Hypothalamus (tissue), 51 donors: ENCODE data around the gene SEPTIN8.
"Not testable (repeated sequence)": the region's sequence is repeated elsewhere in the genome, so short reads cannot be mapped to it uniquely, and the experiment has no call there.

Experiments
- DNase-seq, 51 donors: peaks; one replicate each; lab custom pipeline; 2025; lab: John Stamatoyannopoulos, UW

SEPTIN8 gene

GRCh38 chr5:132812781-132813598 lies 36.0 kb upstream of the SEPTIN8 start, which contains the start of gene SOWAHA:
Gene SOWAHA (plus strand): TSS chr5:132813302. CDS start chr5:132813622, 320 bp downstream.
- DNase-seq: peak in 30 of 51 donors; percentile 20 to 86 (median 48)

DNA sequence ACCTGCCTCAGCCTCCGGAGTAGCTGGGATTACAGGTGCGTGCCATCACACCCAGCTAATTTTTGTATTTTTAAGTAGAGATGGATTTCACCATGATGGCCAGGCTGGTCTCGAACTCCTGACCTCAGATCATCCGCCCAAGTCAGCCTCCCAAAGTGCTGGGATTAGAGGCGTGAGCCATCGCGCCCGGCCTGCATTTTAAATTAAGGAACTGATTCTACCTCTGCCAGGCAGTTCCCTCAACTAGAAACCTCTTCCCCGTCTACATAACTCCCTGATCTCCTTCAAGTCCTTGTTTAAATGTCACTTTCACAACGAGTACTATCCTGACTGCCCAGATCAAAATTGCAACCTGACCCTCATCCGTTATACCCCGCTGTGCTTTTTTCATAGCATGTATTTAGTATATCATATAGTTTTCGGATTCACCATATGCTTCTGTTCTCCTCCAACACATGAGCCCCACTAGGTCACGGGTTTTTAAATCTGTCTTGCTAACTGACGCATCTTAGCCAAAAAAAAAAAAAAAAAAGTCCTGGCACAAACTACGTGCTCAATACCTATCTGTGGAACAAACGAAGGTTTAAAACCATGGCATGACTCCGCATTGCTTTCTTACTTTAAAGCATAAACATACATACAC lies 35.2 kb upstream of the SEPTIN8 start:
- DNase-seq: peak in 1 of 51 donors; percentile 47

DNA sequence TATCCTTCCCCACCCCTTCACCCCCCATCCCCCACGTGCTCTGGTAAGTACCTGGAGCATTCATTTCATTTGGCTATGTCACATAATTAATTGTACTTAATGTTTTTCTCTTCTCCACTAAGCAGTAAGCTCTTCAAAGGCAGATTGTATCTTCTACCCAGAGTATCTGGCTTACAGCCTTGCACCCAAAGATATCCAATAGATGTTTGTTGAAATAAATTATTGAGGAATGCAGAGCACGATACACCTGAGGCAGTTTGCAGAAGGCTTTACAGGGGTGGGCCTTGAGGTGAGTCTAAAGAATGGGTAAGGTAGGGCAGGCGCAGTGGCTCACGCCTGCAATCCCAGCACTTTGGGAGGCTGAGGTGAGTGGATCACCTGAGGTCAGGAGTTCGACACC lies 33.6 kb upstream of the SEPTIN8 start:
- DNase-seq: no peak

- DNase-seq: no peak
Measured at GRCh38 chr5:132808866-132809265, 31.8 kb upstream of the SEPTIN8 start.

- no peak for DNase-seq
Measured at GRCh38 chr5:132808448-132808847, 31.4 kb upstream of the SEPTIN8 start.

DNA sequence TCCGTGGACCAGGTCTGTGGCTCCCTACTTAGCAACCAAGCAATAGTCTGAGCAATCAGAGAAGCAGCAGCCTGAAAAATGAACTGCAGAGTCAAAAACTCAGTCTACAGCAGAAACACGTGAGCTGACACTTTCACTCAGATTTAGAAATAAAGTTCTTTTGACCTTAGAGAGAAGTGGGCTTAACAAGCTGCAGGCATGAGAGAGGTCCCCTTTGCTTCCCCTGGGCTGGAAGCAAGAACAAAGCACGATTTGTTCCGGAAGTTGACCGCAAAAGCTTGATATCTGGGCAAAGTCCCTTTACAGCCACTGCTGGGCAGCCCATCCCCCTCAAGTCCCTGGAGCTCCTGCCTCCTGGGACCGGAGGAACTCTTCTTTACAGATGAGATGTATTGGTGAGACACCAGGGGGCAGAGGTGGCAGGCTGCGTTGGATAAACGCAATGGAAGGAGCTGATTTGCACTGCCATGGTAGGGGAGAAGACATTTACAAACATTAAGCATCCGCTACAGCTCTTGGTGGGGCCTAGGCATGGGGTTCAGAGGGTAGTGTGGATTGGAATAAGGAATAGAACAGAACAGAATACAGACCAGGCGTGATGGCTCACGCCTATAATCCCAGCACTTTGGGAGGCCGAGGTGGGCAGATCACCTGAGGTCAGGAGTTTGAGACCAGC lies 30.3 kb upstream of the SEPTIN8 start:
- DNase-seq: peak in 28 of 51 donors; percentile 11 to 71 (median 47)

DNA sequence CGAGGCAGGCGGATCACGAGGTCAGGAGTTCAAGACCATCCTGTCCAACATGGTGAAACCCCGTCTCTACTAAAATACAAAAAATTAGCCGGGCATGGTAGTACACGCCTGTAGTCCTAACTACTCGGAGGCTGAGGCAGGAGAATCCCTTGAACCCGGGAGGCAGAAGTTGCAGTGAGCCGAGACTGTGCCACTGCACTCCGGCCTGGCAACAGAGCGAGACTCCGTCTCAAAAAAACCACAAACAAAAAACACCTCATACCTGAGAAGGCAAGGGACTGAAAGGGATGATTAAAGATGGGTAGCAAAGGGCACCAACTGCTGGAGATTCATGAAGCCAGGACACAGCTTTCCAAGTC lies 29.7 kb upstream of the SEPTIN8 start:
- DNase-seq: not testable (repeated sequence)

DNA sequence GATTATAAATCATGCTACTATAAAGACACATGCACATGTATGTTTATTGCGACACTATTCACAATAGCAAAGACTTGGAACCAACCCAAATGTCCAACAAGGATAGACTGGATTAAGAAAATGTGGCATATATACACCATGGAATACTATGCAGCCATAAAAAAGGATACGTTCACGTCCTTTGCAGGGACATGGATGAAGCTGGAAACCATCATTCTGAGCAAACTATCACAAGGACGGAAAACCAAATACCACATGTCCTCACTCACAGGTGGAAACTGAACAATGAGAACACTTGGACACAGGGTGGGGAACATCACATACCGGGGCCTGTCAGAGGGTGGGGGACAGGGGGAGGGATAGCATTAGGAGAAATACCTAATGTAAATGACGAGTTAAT lies 28.8 kb upstream of the SEPTIN8 start:
- not testable (repeated sequence) for DNase-seq

DNA sequence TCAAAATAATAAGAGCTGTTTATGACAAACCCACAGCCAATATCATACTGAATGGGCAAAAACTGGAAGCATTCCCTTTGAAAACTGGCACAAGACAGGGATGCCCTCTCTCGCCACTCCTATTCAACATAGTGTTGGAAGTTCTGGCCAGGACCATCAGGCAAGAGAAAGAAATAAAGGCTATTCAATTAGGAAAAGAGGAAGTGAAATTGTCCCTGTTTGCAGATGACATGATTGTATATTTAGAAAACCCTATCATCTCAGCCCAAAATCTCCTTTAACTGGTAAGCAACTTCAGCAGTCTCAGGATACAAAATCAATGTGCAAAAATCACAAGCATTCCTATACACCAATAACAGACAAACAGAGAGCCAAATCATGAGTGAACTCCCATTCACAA lies 27.2 kb upstream of the SEPTIN8 start:
- not testable (repeated sequence) for DNase-seq

DNA sequence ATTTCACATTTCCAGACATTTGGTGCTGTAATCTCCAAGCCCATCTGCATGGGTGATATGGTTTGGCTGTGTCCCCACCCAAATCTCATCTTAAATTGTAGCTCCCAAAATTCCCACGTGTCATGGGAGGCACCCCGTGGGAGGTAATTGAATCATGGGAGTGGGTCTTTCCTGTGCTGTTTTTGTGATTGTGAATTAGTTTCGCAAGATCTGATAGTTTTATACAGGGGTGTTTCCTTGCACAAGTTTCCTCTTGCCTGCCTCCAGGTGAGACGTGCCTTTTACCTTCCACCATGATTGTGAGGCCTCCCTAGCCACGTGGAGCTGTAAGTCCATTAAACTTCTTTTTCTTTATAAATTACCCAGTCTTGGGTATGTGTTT lies 25.6 kb upstream of the SEPTIN8 start:
- DNase-seq: not testable (repeated sequence)

DNA sequence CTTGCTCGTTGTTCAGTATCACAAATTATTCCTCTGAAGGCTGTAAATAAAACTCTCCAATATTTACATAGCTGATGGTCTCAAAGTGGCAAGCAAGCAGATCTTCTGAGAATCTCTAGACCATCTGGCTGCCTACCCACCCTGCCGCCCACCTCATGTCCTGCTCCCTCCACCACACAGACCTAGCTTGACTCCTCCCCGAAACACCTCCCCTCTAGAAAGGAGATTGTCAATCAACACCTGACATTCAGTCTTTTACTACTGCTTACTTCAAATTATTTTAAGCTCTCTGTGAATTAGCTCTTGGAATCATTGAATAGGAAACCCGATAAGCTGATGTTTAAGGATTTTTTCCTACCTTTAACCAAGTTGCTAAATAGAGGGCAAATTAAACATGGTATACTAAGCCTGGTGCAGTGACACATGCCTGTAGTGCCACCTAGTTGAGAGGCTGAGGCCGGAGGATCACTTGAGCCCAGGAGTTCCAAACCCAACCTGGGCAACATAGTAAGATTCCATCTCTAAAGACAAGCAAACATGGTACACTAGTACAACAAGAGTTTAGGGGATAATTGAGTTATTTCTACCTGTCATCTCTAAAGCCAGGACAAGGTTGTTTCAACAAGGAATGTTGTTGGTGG lies 25.1 kb upstream of the SEPTIN8 start:
- DNase-seq: peak in 1 of 51 donors; percentile 15

- DNase-seq: peak in 13 of 51 donors; percentile 10 to 86 (median 41)
Measured at GRCh38 chr5:132800545-132800944, 23.5 kb upstream of the SEPTIN8 start.

GRCh38 chr5:132799392-132799791 lies 22.4 kb upstream of the SEPTIN8 start:
- no peak for DNase-seq

DNA sequence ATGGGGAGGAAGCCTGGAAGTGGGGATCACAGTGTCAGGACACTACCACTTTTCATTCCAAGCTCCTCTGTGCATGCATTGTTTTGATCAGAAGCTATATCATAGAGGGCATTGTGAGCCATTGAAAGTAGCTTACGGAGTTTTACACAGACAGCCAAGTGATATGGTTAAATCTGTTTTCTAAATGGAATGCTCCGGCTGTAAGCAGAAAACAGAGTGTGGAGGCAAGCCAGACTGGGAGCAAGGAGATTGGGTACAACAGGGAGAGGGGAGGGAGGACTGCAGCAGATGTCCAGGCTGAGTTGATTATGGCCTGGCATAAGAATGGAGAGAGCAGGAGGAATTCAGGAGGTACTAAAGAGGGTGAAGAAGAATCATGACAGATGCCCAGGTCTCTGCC lies 20.6 kb upstream of the SEPTIN8 start:
- peak in 18 of 51 donors; percentile 26 to 78 (median 44) for DNase-seq

DNA sequence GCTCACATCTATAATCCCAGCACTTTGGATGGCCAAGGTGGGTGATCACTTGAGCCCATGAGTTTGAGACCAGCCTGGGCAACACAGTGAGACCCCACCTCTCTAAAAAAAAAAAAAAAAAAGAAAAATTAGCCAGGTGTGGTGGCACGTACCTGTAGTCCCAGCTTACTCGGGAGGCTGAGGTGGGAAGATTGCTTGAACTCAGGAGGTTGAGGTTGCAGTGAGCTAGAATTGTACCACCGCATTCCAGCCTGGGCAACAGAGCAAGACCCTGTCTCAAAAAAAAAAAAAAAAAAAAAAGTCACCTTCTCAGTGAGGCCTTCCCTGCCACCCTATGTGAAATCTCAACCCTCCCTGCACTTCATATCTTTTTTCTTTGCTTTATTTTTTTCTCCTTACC lies 14.0 kb upstream of the SEPTIN8 start:
- no peak for DNase-seq

DNA sequence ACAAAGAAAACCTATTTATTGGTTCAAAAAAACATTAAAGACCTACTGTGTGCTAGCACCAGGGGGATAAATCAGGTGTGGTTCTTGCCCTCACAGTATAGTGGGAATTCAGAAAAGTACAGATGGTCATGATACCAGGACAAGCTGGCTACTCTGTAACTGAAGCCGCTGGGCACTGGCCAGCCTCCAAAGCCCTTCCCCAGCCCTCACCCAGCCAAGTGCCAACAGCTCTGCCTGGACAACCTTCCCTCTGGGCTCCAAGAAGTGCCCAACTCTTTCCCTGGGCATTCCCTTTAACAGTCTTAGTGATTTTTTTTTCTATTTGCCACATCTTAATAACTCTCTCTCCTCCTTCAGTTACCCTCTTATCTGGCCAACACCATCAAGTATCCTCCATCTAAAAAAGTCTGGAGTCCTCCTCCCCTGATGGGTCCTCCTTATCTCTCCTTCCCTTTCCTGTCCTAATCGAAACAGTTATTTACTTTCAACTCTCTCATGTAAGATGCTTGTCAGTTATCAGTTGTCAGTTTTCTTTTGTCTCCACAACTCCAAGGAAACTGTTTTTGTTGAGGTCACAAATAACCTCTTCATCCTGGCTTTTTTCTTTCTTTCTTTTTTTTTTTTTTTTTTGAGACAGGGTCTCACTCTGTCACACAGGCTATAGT lies 13.3 kb upstream of the SEPTIN8 start:
- DNase-seq: peak in 17 of 51 donors; percentile 21 to 71 (median 43)

- no peak for DNase-seq
Measured at GRCh38 chr5:132788990-132789886, 12.2 kb upstream of the SEPTIN8 start.

GRCh38 chr5:132788508-132788907 lies 11.5 kb upstream of the SEPTIN8 start:
- DNase-seq: no peak

DNA sequence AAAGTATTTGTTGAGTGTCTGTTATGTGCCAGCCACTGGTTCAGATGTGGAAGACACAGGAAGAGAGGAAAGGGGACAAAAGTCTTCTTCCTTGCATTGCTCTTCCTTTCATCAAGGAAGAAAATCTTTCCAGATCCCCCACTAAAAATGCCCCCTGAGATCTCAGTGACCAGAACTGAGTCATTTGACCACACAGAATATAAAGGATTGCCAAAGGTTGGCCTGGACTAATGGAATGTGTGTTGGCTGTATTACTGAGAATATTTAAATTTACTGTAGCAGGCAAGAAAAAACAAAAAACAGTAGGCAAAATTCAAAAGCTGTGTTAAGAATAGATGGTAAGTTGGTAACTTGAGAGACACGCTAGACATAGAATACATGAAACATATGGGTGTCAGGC lies 10.0 kb upstream of the SEPTIN8 start:
- DNase-seq: no peak
